HG03378 (cell line): ENCODE results near the gene IP6K3.

Source experiments
- ATAC-seq: cut with Tn5 transposase; IDR thresholded peaks from one replicate; pipeline ENCODE4 v1.9.1; 2021; ENCODE audit warnings: mild to moderate bottlenecking, moderate library complexity; ENCODE audit not compliant: unreplicated experiment

Gene IP6K3

DNA sequence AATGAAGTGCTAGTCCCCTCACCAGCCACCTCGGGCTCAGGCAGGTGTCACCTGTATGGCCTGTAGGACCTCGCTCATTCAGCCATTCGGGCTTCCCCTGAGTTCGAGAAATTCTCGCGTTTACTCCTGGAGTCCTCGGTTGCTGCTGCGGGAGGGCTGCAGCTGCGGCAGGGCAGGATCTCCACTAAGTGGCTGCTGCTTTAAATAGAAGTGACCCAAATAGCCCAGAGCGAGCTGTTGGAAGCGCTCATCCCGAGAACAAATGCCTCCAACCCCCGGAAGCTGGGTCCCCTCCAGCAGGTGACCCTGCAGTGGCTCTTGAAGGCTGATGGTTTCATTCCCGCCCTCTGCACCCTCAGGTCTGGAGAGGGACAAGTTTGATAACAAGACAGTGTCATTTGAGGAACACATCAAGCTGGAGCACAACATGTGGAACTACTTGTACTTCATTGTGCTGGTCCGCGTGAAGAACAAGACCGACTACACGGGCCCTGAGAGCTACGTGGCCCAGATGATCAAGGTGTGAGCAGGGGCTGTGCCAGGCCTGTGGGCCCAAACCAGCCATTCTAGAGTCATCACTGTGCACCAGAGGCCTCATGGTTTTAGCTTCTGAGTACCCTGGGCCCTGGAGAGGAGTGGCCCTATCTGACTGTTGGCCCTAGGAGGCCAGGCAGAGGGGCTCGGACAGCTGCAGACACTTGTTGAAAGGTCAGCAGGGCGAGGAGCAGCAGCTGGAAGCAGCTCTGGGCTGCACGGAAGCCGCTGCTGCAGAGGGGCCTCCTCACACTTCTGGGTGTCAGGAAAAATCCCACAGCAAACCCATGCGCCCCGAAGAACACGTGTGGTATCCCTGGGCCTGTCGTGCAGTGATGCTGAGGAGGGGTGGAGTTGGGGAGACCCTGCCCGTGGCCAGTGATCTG, 53.3 kb downstream of the IP6K3 start:
- ATAC-seq, result no peak

GRCh38 chr6:33692760-33693158, 53.9 kb downstream of the IP6K3 start:
- no peak for ATAC-seq

DNA sequence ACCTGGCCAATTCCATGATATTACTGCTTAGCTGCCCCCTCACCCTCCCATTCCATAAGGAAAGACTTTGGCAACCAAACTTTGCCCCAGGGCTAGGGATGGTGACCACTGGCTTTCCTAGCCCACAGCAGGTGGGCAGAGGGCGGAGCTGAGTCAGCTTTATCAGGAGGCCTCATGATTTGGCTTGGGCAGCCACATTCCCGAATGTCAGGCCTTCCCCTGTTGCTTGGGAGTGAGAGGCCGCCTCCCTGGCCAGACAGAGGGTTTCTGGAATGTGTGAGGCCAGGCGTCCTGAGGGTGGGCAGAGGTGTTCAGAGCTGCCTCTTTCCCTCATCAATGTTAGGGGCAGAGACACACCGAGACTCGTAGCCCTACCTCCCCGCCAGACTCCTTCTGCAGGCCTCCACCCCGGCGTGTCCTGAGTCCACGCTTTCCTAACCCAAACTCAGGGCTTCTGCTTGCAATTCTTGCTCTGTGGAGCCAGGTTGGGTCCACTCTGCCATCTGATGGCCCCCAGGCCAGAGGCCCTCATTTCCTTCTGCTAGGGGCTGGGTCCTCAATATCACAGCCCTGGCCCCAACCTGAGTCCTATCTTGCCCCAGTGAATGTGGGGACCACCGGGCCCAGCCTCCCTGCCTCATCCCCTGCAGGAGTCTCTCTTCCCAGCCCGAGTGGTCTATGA, 54.5 kb downstream of the IP6K3 start:
- ATAC-seq, result no peak

GRCh38 chr6:33691456-33692077, 55.1 kb downstream of the IP6K3 start:
- no peak for ATAC-seq

DNA sequence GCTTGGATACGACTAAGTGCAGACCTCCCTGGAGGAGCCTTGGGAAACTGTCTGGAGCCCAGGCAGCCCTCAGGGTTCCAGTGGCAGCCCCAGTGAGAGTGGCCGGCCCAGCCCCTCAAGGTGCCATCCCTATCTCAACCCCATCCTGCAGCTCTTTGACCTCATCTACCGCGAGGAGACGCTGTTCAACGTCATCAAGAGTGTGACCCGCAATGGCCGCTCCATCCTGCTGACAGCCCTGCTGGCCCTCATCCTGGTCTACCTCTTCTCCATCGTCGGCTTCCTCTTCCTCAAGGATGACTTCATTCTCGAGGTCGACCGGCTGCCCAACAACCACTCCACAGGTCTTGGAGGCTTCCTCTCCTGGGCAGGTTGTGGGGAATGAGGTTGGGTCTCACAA, 55.9 kb downstream of the IP6K3 start:
- ATAC-seq, result no peak

DNA sequence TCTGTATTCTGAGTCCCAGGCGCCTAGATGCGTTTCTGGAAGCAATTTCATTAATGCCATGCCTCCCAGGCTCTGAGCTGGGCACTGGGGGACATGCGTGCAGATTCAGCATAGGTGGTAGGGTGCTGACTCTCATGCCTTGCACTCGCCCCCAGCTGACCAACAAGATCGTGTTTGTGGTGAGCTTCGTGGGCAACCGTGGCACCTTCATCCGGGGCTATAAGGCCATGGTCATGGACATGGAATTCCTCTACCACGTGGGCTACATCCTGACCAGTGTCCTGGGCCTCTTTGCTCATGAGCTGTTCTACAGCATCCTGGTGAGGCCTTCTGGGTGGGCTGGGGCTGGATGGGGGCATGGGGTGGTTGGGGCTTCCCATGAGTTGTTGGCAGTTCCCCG, 56.8 kb downstream of the IP6K3 start:
- no peak for ATAC-seq

GRCh38 chr6:33689148-33689494, 57.6 kb downstream of the IP6K3 start:
- ATAC-seq, result no peak

DNA sequence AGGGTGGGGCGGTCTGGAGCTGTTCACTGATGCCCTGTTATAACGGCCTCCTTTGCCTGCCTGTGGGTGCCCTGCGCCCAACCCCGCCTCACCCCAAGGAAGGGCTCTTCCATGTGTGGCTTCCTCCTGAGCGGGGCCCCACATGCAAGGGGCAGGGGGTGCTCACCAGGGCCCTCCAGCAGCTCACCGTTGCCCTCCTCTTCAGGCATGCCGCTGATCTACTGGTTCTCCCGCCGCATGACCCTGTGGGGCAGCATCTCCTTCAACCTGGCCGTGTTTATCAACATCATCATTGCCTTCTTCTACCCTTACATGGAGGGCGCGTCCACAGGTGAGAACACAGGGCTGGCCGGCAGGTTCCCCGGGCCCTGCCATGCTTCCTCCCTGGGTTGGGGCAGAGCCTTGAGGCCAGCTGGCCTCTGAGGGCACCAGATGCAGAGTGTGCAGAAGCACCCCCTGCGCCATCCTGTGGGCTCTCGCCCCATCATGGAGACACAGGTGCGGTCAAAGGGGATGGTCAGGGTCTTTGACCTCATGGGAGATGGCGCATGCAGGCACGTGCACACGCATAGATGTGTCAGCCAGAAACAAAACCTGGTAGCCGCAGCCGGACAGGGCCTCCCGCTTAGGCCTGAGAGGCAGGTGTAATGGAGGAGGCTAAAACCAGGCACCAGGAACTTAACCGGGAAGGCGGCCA, 58.1 kb downstream of the IP6K3 start:
- ATAC-seq, result no peak

- no peak for ATAC-seq
These were observed 58.7 kb downstream of the IP6K3 start for GRCh38 chr6:33688006-33688405.

- no peak for ATAC-seq
These were observed 59.4 kb downstream of the IP6K3 start for GRCh38 chr6:33686981-33687975.

- no peak for ATAC-seq
These were observed 60.3 kb downstream of the IP6K3 start for GRCh38 chr6:33686225-33686924.

- ATAC-seq, result no peak
These were observed 61.1 kb downstream of the IP6K3 start for GRCh38 chr6:33685411-33686224.

- no peak for ATAC-seq
These were observed 61.7 kb downstream of the IP6K3 start for GRCh38 chr6:33684983-33685382.

DNA sequence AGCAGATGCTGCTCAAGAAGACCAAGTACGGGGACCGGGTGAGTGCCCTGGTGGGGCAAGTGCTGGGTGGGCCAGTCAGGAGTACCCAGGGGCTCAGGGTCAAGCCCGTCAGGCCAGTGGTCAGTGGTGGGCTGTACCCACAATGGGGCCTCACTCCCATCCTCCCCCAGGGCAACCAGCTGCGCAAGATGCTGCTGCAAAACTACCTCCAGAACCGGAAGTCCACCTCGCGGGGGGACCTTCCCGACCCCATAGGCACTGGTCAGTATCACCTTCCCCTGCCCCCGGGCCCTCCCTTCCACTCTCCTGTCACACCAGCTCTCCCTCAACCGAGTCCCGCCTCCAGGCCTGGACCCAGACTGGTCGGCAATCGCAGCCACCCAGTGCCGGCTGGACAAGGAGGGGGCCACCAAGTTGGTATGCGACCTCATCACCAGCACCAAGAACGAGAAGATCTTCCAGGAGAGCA, 62.2 kb downstream of the IP6K3 start:
- ATAC-seq, result no peak

DNA sequence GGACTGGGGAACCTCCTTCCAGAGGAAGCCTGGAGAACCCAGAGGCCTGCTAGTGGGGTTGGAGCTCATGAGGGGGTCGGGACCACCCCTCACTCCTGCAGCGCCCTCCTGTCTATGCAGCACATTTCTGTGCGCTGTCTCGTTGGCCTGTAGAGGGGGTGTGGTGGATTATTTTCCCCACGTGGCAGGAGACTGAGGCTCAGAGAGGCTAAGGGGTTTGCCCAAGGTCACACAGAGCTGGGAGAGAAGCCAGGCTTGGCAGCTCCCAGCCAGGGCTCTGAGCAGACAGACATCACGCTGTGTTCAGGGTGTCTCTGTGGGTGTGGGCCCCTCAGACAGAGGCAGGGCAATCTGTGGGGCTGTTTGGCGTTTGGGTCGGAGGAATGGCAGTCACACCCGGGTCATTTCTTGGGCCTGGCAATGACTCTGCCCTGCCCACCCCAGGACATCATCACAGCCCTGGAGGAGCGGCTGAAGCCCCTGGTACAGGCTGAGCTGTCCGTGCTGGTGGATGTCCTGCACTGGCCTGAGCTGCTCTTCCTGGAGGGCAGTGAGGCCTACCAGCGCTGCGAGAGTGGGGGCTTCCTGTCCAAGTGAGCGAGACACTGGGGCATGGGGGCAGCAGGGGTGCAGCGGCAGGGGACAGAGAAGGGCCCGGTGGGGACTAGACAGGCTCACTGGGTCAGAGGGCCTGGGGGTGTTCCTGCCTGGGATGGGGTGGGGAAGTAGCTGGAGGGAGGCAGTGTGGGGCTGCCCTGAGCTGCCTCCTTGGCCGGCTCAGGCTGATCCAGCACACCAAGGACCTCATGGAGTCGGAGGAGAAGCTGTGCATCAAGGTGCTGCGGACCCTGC, 62.9 kb downstream of the IP6K3 start:
- ATAC-seq, result no peak

DNA sequence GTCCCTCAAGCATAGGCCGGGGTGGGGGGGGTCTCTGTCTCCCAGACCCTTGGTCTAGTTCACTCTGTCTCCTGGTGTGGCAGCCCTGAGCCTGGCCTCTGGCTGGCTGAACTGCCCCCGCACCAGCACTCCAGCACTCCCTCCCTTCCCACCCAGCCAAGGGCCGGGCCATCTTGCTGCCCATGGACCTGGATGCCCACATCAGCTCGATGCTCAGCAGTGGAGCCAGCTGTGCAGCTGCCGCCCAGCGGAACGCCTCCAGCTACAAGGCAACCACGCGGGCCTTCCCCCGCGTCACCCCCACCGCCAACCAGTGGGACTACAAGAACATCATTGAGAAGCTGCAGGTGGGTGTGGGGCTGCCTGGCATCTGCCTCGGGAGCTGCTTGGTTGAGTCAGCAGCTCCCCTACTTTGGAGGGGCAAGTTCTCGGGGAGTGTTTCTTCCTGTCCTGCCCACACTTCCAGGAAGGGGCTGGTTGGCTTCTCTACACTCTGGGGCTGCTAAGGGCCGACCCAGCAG, 63.6 kb downstream of the IP6K3 start:
- no peak for ATAC-seq

- ATAC-seq, result no peak
These were observed 64.4 kb downstream of the IP6K3 start for GRCh38 chr6:33682341-33682740.
